HG02943 (cell line): ENCODE data around the gene NCF4.

Experiments
- ATAC-seq: cut with Tn5 transposase; IDR thresholded peaks from one replicate; pipeline ENCODE4 v1.9.1; 2021; ENCODE audit warnings: mild to moderate bottlenecking, low read depth, moderate library complexity; ENCODE audit not compliant: unreplicated experiment

Gene NCF4

GRCh38 chr22:36892292-36892691 lies 31.5 kb downstream of the NCF4 start:
- ATAC-seq = no peak

- no peak for ATAC-seq
Observed at GRCh38 chr22:36893262-36893661, 32.5 kb downstream of the NCF4 start.

GRCh38 chr22:36894266-36894665 lies 33.5 kb downstream of the NCF4 start:
- no peak for ATAC-seq

- no peak for ATAC-seq
Observed at GRCh38 chr22:36897611-36898010, 36.8 kb downstream of the NCF4 start.

- no peak for ATAC-seq
Observed at GRCh38 chr22:36898690-36899089, 37.9 kb downstream of the NCF4 start.

GRCh38 chr22:36899498-36899897 lies 38.7 kb downstream of the NCF4 start:
- no peak for ATAC-seq

- no peak for ATAC-seq
Observed at GRCh38 chr22:36900225-36900624, 39.4 kb downstream of the NCF4 start.

- ATAC-seq = no peak
Observed at GRCh38 chr22:36900880-36901279, 40.1 kb downstream of the NCF4 start.

GRCh38 chr22:36901411-36902142 lies 40.8 kb downstream of the NCF4 start:
- peak; percentile 82 for ATAC-seq

GRCh38 chr22:36902143-36902926 lies 41.5 kb downstream of the NCF4 start:
- no peak for ATAC-seq

GRCh38 chr22:36904260-36904880 lies 43.6 kb downstream of the NCF4 start:
- ATAC-seq = no peak

GRCh38 chr22:36907253-36908195 lies 46.7 kb downstream of the NCF4 start:
- no peak for ATAC-seq

GRCh38 chr22:36910461-36910860 lies 49.7 kb downstream of the NCF4 start:
- ATAC-seq = no peak

- no peak for ATAC-seq
Observed at GRCh38 chr22:36911887-36912661, 51.3 kb downstream of the NCF4 start.

GRCh38 chr22:36912694-36913426 lies 52.1 kb downstream of the NCF4 start:
- ATAC-seq = no peak

GRCh38 chr22:36913427-36914389 lies 52.9 kb downstream of the NCF4 start, which contains the start of gene CSF2RB:
Gene CSF2RB (plus strand): TSS chr22:36913628. CDS start chr22:36922208, 8,580 bp downstream.
- ATAC-seq = no peak

- ATAC-seq = no peak
Observed at GRCh38 chr22:36914390-36914752, 53.6 kb downstream of the NCF4 start.

- no peak for ATAC-seq
Observed at GRCh38 chr22:36916034-36916433, 55.2 kb downstream of the NCF4 start.
